HL-60/S4 (cell line): ENCODE measurements around the gene HMGB4.

ENCODE experiments used
- in situ Hi-C: fragments of 300-500 bp; cut with MboI; formaldehyde crosslinking; loops from 2 replicates; pipeline ENCODE4 v1.14.3; 2022; ENCODE audit warnings: low sequenced_read_pairs

The HMGB4 gene

GRCh38 chr1:33846861-33847260 is 17.0 kb upstream of the HMGB4 start:
- in situ Hi-C loops, result no loop called here

GRCh38 chr1:33848205-33848937 is 15.5 kb upstream of the HMGB4 start:
- in situ Hi-C loops, result no loop called here

GRCh38 chr1:33849211-33849610 is 14.7 kb upstream of the HMGB4 start:
- in situ Hi-C loops, result no loop called here

- in situ Hi-C loops, result no loop called here
Observed at GRCh38 chr1:33850481-33850880, 13.4 kb upstream of the HMGB4 start.

GRCh38 chr1:33852711-33853110 is 11.2 kb upstream of the HMGB4 start:
- in situ Hi-C loops, result no loop called here

GRCh38 chr1:33853431-33853830 is 10.4 kb upstream of the HMGB4 start:
- in situ Hi-C loops, result no loop called here

- in situ Hi-C loops, result no loop called here
Observed at GRCh38 chr1:33854091-33854490, 9.8 kb upstream of the HMGB4 start.

GRCh38 chr1:33860671-33861070 is 3.2 kb upstream of the HMGB4 start:
- in situ Hi-C loops, result no loop called here

GRCh38 chr1:33864460-33865389 is 846 bp downstream of the HMGB4 start:
- in situ Hi-C loops, result no loop called here

- in situ Hi-C loops, result no loop called here
Observed at GRCh38 chr1:33866281-33866680, 2.4 kb downstream of the HMGB4 start.

- in situ Hi-C loops, result no loop called here
Observed at GRCh38 chr1:33867684-33868083, 3.8 kb downstream of the HMGB4 start.

- in situ Hi-C loops, result no loop called here
Observed at GRCh38 chr1:33872275-33872674, 8.4 kb downstream of the HMGB4 start.

- in situ Hi-C loops, result no loop called here
Observed at GRCh38 chr1:33872683-33873082, 8.8 kb downstream of the HMGB4 start.

GRCh38 chr1:33874636-33875035 is 10.8 kb downstream of the HMGB4 start:
- in situ Hi-C loops, result no loop called here

GRCh38 chr1:33875862-33876261 is 12.0 kb downstream of the HMGB4 start:
- in situ Hi-C loops, result no loop called here

- in situ Hi-C loops, result no loop called here
Observed at GRCh38 chr1:33876970-33877650, 13.2 kb downstream of the HMGB4 start.

GRCh38 chr1:33878392-33878791 is 14.5 kb downstream of the HMGB4 start:
- in situ Hi-C loops, result no loop called here

- in situ Hi-C loops, result no loop called here
Observed at GRCh38 chr1:33880305-33880704, 16.4 kb downstream of the HMGB4 start.

GRCh38 chr1:33886496-33886895 is 22.6 kb downstream of the HMGB4 start:
- in situ Hi-C loops, result no loop called here

- in situ Hi-C loops, result no loop called here
Observed at GRCh38 chr1:33893147-33893830, 29.4 kb downstream of the HMGB4 start.

GRCh38 chr1:33895396-33895795 is 31.5 kb downstream of the HMGB4 start:
- in situ Hi-C loops, result no loop called here
